HEK293 (cell line): Measurements from ENCODE around the gene ERFE.

Experiments used
- ELK4 ChIP-seq: IDR thresholded peaks from 2 replicates; pipeline ENCODE4 v1.6.1; 2011; ENCODE audit warnings: mild to moderate bottlenecking, low read depth, low read length, borderline replicate concordance
- KLF1 ChIP-seq: fragments of 450-650 bp; formaldehyde crosslinking; IDR thresholded peaks from 2 replicates; pipeline ENCODE4 v1.5.1; 2016; ENCODE audit warnings: missing biosample characterization, missing genetic modification characterization
- ZNF292 ChIP-seq: fragments of 450-650 bp; formaldehyde crosslinking; IDR thresholded peaks from 2 replicates; pipeline ENCODE4 v1.5.1; 2016; ENCODE audit warnings: low read depth, missing biosample characterization, missing genetic modification characterization, borderline replicate concordance
- ZNF544 ChIP-seq: fragments of 450-650 bp; formaldehyde crosslinking; IDR thresholded peaks from 2 replicates; pipeline ENCODE4 v1.5.0; 2017; ENCODE audit warnings: missing biosample characterization, missing genetic modification characterization
- ZSCAN5A ChIP-seq: fragments of 450-650 bp; formaldehyde crosslinking; IDR thresholded peaks from 2 replicates; pipeline ENCODE4 v1.5.1; 2016; ENCODE audit warnings: missing biosample characterization, missing genetic modification characterization
- TF ChIP-seq, protein P1 (sequence below): fragments of 450-650 bp; formaldehyde crosslinking; IDR thresholded peaks from 2 replicates; pipeline ENCODE4 v1.5.1; 2016; ENCODE audit warnings: missing biosample characterization, missing genetic modification characterization

DNA sequence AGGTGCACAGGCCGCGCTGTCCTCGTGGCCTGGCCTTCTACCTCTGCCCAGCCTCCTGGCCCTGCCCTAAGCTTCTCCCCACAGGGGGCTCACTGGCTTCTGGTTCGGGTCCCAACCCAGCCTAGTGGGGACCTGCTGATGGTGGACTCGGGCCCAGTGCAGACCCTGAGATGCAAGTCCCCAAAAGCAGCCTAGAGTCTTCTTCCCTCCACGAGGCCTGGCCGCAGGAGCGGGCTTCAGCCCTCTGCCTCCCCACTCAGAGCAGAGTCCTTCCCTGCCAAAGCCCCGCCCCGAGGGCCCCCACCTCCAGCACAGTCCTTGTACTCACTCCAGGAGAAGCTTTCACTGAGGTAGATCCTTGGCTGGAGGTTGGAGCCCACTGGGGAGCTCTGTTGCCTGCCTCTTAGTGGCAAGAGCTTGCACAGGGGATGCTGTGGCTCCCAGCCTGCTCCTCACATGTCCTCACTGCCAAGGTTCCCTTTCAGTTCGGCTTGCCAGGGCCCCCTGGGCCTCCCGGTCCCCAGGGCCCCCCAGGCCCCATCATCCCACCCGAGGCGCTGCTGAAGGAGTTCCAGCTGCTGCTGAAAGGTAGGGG, 3.6 kb downstream of the ERFE start:
- TF ChIP-seq KLF1 (tag by site-specific recombination): no peak
- TF ChIP-seq ZNF292 (tag by site-specific recombination): no peak
- TF ChIP-seq ELK4: no peak
- TF ChIP-seq ZSCAN5A: no peak
- TF ChIP-seq, protein P1, sequence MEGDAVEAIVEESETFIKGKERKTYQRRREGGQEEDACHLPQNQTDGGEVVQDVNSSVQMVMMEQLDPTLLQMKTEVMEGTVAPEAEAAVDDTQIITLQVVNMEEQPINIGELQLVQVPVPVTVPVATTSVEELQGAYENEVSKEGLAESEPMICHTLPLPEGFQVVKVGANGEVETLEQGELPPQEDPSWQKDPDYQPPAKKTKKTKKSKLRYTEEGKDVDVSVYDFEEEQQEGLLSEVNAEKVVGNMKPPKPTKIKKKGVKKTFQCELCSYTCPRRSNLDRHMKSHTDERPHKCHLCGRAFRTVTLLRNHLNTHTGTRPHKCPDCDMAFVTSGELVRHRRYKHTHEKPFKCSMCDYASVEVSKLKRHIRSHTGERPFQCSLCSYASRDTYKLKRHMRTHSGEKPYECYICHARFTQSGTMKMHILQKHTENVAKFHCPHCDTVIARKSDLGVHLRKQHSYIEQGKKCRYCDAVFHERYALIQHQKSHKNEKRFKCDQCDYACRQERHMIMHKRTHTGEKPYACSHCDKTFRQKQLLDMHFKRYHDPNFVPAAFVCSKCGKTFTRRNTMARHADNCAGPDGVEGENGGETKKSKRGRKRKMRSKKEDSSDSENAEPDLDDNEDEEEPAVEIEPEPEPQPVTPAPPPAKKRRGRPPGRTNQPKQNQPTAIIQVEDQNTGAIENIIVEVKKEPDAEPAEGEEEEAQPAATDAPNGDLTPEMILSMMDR (tag by site-specific recombination): no peak
- no peak for TF ChIP-seq ZNF544 (tag by site-specific recombination)
